GM18951 (cell line): ENCODE data around the gene CRYBG3.

Experiments
- POLR2A ChIP-seq: IDR thresholded peaks from 4 replicates; pipeline ENCODE4 v1.6.1; 2011; ENCODE audit warnings: mild to moderate bottlenecking; ENCODE audit not compliant: insufficient read length, insufficient read depth; ENCODE audit errors: extremely low read depth
- in situ Hi-C: fragments of 300-500 bp; cut with MboI; formaldehyde crosslinking; loops from one replicate; pipeline ENCODE4 v1.12.0; 2022; ENCODE audit warnings: low sequenced_read_pairs, mixed read lengths, inconsistent platforms; ENCODE audit not compliant: unreplicated experiment

The CRYBG3 gene

GRCh38 chr3:97971679-97972567 is 150.1 kb downstream of the CRYBG3 start, which contains the start of gene RIOX2:
Gene RIOX2, minus strand, starts transcription at chr3:97972431. Its CDS starts 4,838 bp downstream, at chr3:97967593.
- in situ Hi-C loops: no loop called here
- TF ChIP-seq POLR2A: peak; percentile 92

- TF ChIP-seq POLR2A: no peak
These were observed 151.2 kb downstream of the CRYBG3 start for GRCh38 chr3:97972976-97973375.

GRCh38 chr3:97974996-97975395 is 153.2 kb downstream of the CRYBG3 start:
- in situ Hi-C loops: no loop called here
- TF ChIP-seq POLR2A: no peak

More at GRCh38 chr3:97972976-97973375, 151.2 kb downstream of the CRYBG3 start:
- in situ Hi-C loops: no loop called here

- in situ Hi-C loops: no loop called here
- no peak for TF ChIP-seq POLR2A
These were observed 153.7 kb downstream of the CRYBG3 start for GRCh38 chr3:97975466-97975865.

- in situ Hi-C loops: no loop called here
- TF ChIP-seq POLR2A: no peak
These were observed 157.8 kb downstream of the CRYBG3 start for GRCh38 chr3:97979610-97980009.

GRCh38 chr3:97981886-97982285 is 160.1 kb downstream of the CRYBG3 start:
- in situ Hi-C loops: no loop called here
- no peak for TF ChIP-seq POLR2A

- TF ChIP-seq POLR2A: no peak
- in situ Hi-C loops: no loop called here
These were observed 162.2 kb downstream of the CRYBG3 start for GRCh38 chr3:97983933-97984491.

- in situ Hi-C loops: no loop called here
- no peak for TF ChIP-seq POLR2A
These were observed 165.5 kb downstream of the CRYBG3 start for GRCh38 chr3:97987306-97987705.

- in situ Hi-C loops: no loop called here
- TF ChIP-seq POLR2A: no peak
These were observed 167.2 kb downstream of the CRYBG3 start for GRCh38 chr3:97988784-97989568.

GRCh38 chr3:97990624-97991292 is 168.9 kb downstream of the CRYBG3 start:
- in situ Hi-C loops: no loop called here
- no peak for TF ChIP-seq POLR2A

GRCh38 chr3:97991293-97991682 is 169.5 kb downstream of the CRYBG3 start:
- no peak for TF ChIP-seq POLR2A

GRCh38 chr3:97992547-97993173 is 170.8 kb downstream of the CRYBG3 start:
- in situ Hi-C loops: no loop called here

More at GRCh38 chr3:97991293-97991682, 169.5 kb downstream of the CRYBG3 start:
- in situ Hi-C loops: no loop called here

More at GRCh38 chr3:97992547-97993173, 170.8 kb downstream of the CRYBG3 start:
- no peak for TF ChIP-seq POLR2A
